ENCODE measurements around the gene JAG2. TPM values are rescaled to one million over a fixed set of nuclear protein-coding genes. Genes with fewer than 3 reads are reported as not detected.

The JAG2 gene
- polyA plus RNA-seq, 1 experiment, result 0.22 TPM

DNA sequence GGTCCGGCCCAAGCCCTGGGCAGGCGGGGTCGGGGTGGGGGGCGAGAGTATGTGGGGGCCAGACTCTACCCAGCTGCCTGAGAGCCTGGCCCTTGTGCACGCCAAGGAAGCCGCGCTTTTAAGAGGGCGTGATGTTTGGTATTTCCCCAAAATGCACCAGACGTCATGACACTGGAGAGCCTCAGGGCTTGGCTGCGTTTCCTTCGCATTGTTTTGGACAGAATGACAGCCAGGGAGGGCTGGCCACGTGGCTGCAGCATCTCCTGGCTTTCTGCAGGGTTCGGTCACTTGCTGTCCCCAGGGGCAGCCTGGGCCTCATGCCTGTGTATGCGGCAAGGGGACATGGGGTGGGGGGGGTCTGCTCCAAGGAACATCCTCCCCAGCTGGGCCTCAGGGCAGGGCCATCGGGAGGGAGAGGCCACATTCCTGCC, 28.6 kb upstream of the JAG2 start:
- no peak overlapping the region for H3K4me3 ChIP-seq (ENCODE audit: low read depth, low read length)
- ChIA-PET CTCF (no interaction called here), POLR2A (no interaction called here)
- TF ChIP-seq, protein P1, sequence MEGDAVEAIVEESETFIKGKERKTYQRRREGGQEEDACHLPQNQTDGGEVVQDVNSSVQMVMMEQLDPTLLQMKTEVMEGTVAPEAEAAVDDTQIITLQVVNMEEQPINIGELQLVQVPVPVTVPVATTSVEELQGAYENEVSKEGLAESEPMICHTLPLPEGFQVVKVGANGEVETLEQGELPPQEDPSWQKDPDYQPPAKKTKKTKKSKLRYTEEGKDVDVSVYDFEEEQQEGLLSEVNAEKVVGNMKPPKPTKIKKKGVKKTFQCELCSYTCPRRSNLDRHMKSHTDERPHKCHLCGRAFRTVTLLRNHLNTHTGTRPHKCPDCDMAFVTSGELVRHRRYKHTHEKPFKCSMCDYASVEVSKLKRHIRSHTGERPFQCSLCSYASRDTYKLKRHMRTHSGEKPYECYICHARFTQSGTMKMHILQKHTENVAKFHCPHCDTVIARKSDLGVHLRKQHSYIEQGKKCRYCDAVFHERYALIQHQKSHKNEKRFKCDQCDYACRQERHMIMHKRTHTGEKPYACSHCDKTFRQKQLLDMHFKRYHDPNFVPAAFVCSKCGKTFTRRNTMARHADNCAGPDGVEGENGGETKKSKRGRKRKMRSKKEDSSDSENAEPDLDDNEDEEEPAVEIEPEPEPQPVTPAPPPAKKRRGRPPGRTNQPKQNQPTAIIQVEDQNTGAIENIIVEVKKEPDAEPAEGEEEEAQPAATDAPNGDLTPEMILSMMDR (IDR thresholded peaks at IDR 0.05; ENCODE audit: low read depth, low read length), result no peak
- H3K27me3 ChIP-seq (ENCODE audit: control insufficient read depth, insufficient read depth, low read length), result peaks cover 16% of the 10 kb centered on the region
- no peaks in the 10 kb centered on the region; the same call in 1 of the 2 replicates for H3K9me3 ChIP-seq (ENCODE audit: control insufficient read depth, insufficient read depth, low read length)
- no peak overlapping the region for H3K27ac ChIP-seq (ENCODE audit: low read depth, low read length)
- no peak for DNase-seq (ENCODE audit: low read depth, low spot score)

DNA sequence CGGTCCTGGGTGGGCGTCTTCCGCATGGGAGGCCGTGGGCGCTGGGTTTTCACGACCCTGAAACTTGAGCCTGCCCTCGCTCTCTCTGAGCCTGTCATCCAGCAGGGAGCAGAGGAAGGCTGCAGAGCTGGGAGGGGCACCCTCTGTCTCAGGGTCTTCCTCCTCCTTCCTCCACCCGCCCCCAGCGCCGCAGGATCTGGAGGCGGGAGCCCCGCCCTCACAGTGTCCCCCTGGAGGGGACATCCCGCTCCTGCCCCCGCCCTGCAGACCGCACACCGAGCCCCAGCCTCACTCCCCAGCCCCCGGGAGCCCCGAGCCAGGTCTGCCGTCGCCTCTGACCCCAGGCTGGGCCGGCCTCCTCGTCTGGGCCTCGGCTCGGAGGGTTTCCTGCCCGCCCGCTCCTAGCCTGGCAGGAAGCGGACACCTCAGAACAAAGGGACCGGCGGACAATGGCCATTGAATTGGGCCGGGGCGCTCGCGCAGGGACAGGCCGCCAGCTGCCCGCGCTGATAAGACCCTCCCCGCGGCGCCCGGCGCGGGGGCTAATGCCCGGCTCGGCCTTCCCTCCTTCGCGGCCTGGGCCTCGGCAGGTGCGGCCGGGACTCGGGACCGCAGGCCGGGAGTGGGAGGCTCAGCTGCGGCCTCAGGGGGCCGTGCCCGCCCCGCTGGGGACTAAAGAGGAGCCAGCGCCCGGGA, 27.8 kb upstream of the JAG2 start:
- Histone ChIP-seq H3K4me3 (ENCODE audit: low read depth, low read length) (no peak overlapping the region), H3K9me3 (ENCODE audit: control insufficient read depth, insufficient read depth, low read length) (no peaks in the 10 kb centered on the region; the same call in 1 of the 2 replicates), H3K27ac (ENCODE audit: low read depth, low read length) (no peak overlapping the region), H3K27me3 (ENCODE audit: control insufficient read depth, insufficient read depth, low read length) (peaks cover 16% of the 10 kb centered on the region)
- ChIA-PET CTCF (no interaction called here), POLR2A (interaction anchor here (0.6 kb wide), 1 partner anchor 18 kb away, joined by 4 read pairs; no protein-coding TSS in a partner anchor)
- TF ChIP-seq, protein P1 (IDR thresholded peaks at IDR 0.05; ENCODE audit: low read depth, low read length), result no peak
- no peak for DNase-seq (ENCODE audit: low read depth, low spot score)

DNA sequence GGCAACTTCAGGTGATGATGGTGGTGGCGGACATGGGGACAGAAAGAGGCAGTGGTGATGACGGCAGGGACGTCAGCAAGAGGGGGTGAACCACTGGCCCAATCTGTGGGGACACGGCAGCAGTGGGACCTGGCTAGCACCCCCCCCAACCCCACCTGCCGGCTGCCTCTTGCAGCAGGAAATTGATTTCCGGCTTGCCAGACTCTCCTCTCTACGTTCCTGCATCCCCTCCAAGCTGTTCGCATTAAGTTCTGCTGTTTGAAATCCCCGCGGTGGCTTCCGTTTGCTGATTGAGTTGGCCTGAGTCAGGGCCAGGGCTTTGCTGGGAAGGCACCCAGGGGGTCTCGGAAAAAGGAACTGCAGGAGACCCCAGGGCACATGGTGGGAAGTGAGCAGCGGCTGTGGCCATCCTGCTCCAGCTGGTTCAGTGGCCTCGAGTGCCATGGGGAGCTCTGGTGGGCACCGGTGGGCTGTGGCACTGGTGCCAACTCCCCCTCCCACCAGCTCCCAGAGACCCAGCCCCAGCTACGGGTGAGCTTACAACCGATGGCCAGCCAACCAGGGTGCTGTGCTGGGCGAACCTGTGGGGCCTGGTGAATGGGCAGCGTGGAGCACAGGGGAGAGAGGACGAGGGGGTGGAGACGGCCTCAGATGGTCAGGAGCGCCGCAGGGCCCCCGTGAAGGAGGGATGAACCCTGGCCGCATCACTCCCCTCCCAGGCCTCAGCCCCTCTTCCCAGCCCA, 27.1 kb upstream of the JAG2 start:
- no peak overlapping the region for H3K4me3 ChIP-seq (ENCODE audit: low read depth, low read length)
- H3K27ac ChIP-seq (ENCODE audit: low read depth, low read length), result no peak overlapping the region
- H3K9me3 ChIP-seq (ENCODE audit: control insufficient read depth, insufficient read depth, low read length), result no peaks in the 10 kb centered on the region; the same call in 1 of the 2 replicates
- no peak for DNase-seq (ENCODE audit: low read depth, low spot score)
- ChIA-PET CTCF (interaction anchor here (1.7 kb wide), 1 partner anchor 8 kb away, joined by 4 read pairs; no protein-coding TSS in a partner anchor), POLR2A (interaction anchor here (0.6 kb wide), 1 partner anchor 19 kb away, joined by 4 read pairs; no protein-coding TSS in a partner anchor)
- TF ChIP-seq, protein P1 (IDR thresholded peaks at IDR 0.05; ENCODE audit: low read depth, low read length), result no peak
- H3K27me3 ChIP-seq (ENCODE audit: control insufficient read depth, insufficient read depth, low read length), result peaks cover 16% of the 10 kb centered on the region

DNA sequence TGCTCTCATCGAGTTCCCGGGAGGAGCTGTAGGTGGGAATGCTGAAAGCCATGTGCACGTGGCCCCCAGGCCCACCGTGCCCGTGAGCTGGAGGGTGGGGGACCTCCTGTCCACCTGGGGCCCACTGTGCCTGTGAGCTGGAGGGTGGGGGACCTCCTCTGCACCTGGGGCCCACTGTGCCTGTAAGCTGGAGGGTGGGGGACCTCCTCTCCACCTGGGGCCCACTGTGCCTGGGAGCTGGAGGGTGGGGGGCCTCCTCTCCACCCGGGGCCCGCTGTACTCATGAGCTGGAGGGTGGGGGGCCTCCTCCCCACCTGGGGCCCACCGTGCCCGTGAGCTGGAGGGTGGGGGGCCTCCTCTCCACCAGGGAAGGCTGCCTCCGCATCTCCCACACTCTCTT, 26.5 kb upstream of the JAG2 start:
- ChIA-PET CTCF (interaction anchor here (1.7 kb wide), 1 partner anchor 8 kb away, joined by 4 read pairs; no protein-coding TSS in a partner anchor), POLR2A (no interaction called here)
- DNase-seq (ENCODE audit: low read depth, low spot score), result no peak
- no peaks in the 10 kb centered on the region; the same call in 1 of the 2 replicates for H3K9me3 ChIP-seq (ENCODE audit: control insufficient read depth, insufficient read depth, low read length)
- no peak overlapping the region for H3K4me3 ChIP-seq (ENCODE audit: low read depth, low read length)
- peaks cover 16% of the 10 kb centered on the region for H3K27me3 ChIP-seq (ENCODE audit: control insufficient read depth, insufficient read depth, low read length)
- TF ChIP-seq, protein P1 (IDR thresholded peaks at IDR 0.05; ENCODE audit: low read depth, low read length), result no peak
- H3K27ac ChIP-seq (ENCODE audit: low read depth, low read length), result no peak overlapping the region
